Endothelial cell of umbilical vein (primary cell): Measurements from ENCODE around the gene AGK. TPM values are rescaled to one million over a fixed set of nuclear protein-coding genes. Genes with fewer than 3 reads are reported as not detected.

Experiments used
- BruUV-seq: library from RNA; stranded (reverse); fragments of 400-500 nt; replicated peaks from 2 replicates; lab custom pipeline; 2021; lab: Mats Ljungman, UMichigan
- CTCF ChIA-PET: fragments of 300-600, 350-600 bp; sonication (Branson Sonifier 250); formaldehyde crosslinking; loops from one replicate; lab custom pipeline; 2021; ENCODE audit warnings: antibody characterized with exemption, inconsistent platforms; lab: Charles Lee
- POLR2A ChIA-PET: fragments of 300-600, 350-600 bp; sonication (Branson Sonifier 250); formaldehyde crosslinking; loops from one replicate; lab custom pipeline; 2021; ENCODE audit warnings: antibody characterized with exemption, inconsistent platforms; lab: Charles Lee
- DNase-seq: peaks from one replicate; pipeline ENCODE4 v3.0.0-alpha.2; 2011; ENCODE audit warnings: low read depth, low spot score
- FAIRE-seq: peaks from 2 replicates; lab custom pipeline; 2011; peaks lifted over from hg19 to GRCh38; lab: Jason Lieb, UNC
- H2AFZ ChIP-seq: 2 replicates; pipeline ENCODE4 v1.6.0; 2012; ENCODE audit warnings: low read depth, low read length, control low read depth, inconsistent platforms
- H3K27ac ChIP-seq: 2 replicates; pipeline ENCODE4 v1.5.1; 2011; ENCODE audit warnings: low read depth, mild to moderate bottlenecking, control low read depth, low read length, moderate library complexity; ENCODE audit not compliant: insufficient read depth
- H3K27me3 ChIP-seq, 2 experiments: 2 replicates each; pipeline versions ENCODE4 v1.6.0 to v1.6.1; 2011; ENCODE audit warnings: low read length in 2 of 2, mixed read lengths in 1 of 2; ENCODE audit not compliant: control insufficient read depth in 2 of 2, insufficient read depth in 2 of 2
- H3K36me3 ChIP-seq, 2 experiments: 2 replicates in 1 of 2; 3 replicates in 1 of 2; pipeline ENCODE4 v1.5.1; 2011; ENCODE audit warnings: low read length in 2 of 2, mild to moderate bottlenecking in 1 of 2, moderate library complexity in 1 of 2; ENCODE audit not compliant: control insufficient read depth in 2 of 2, insufficient read depth in 2 of 2; ENCODE audit errors: extremely low read depth in 1 of 2
- H3K4me1 ChIP-seq: 3 replicates; pipeline ENCODE4 v1.5.1; 2011; ENCODE audit warnings: mild to moderate bottlenecking, low read length; ENCODE audit not compliant: control insufficient read depth, insufficient read depth; ENCODE audit errors: extremely low read depth
- H3K4me2 ChIP-seq: 2 replicates; pipeline ENCODE4 v1.6.1; 2011; ENCODE audit warnings: low read length, control low read depth, mixed read lengths; ENCODE audit not compliant: insufficient read depth
- H3K4me3 ChIP-seq, 3 experiments: fragments of 200-600 bp in 1 of 3; sonication (generic), shearing (Covaris generic) in 1 of 3; replicated peaks in 1 of 3; 2 replicates each; pipeline ENCODE4 v1.5.1; 2011 to 2016; ENCODE audit warnings: control low read depth in 3 of 3, low read length in 3 of 3, mild to moderate bottlenecking in 2 of 3, inconsistent platforms in 1 of 3, low read depth in 1 of 3, moderate library complexity in 1 of 3; ENCODE audit not compliant: insufficient read depth in 1 of 3
- H3K79me2 ChIP-seq: 2 replicates; pipeline ENCODE4 v1.6.0; 2012; ENCODE audit warnings: low read length, inconsistent platforms; ENCODE audit not compliant: control insufficient read depth, insufficient read depth
- H3K9ac ChIP-seq: replicated peaks from 2 replicates; pipeline ENCODE3; 2011; ENCODE audit warnings: low read length, control low read depth; ENCODE audit not compliant: insufficient read depth; ENCODE audit errors: extremely low read depth
- H3K9me1 ChIP-seq: replicated peaks from 3 replicates; pipeline ENCODE4 v1.6.0; 2011; ENCODE audit warnings: mild to moderate bottlenecking, low read length; ENCODE audit not compliant: control insufficient read depth, insufficient read depth; ENCODE audit errors: extremely low read depth
- H3K9me3 ChIP-seq: replicated peaks from 2 replicates; pipeline ENCODE4 v1.5.1; 2012; ENCODE audit warnings: low read length, inconsistent platforms; ENCODE audit not compliant: control insufficient read depth, insufficient read depth
- H4K20me1 ChIP-seq: replicated peaks from 2 replicates; pipeline ENCODE3; 2011; ENCODE audit warnings: mild to moderate bottlenecking, low read length; ENCODE audit not compliant: control insufficient read depth, insufficient read depth; ENCODE audit errors: extremely low read depth
- CTCF ChIP-seq, 2 donors: IDR thresholded peaks; 1 replicate in 1 of 2; 2 replicates in 1 of 2; pipeline ENCODE4 v1.5.1; 2011; ENCODE audit warnings: low read length in 2 of 2, mild to moderate bottlenecking in 2 of 2, moderate library complexity in 2 of 2, control low read depth in 1 of 2, inconsistent platforms in 1 of 2, low read depth in 1 of 2; ENCODE audit not compliant: insufficient read depth in 1 of 2; ENCODE audit errors: extremely low read depth in 1 of 2
- EZH2 ChIP-seq: IDR thresholded peaks from 2 replicates; pipeline ENCODE4 v1.6.1; 2012; ENCODE audit warnings: borderline replicate concordance, low read depth, mild to moderate bottlenecking, moderate library complexity, low read length, inconsistent platforms; ENCODE audit not compliant: severe bottlenecking
- FOS ChIP-seq: IDR thresholded peaks from 2 replicates; pipeline ENCODE4 v1.6.1; 2011; ENCODE audit warnings: mild to moderate bottlenecking, low read length, moderate library complexity, borderline replicate concordance; ENCODE audit not compliant: insufficient read depth
- GATA2 ChIP-seq: IDR thresholded peaks from 2 replicates; pipeline ENCODE4 v1.7.0; 2011; ENCODE audit warnings: low read depth, mild to moderate bottlenecking, moderate library complexity, mixed read lengths, low read length; ENCODE audit not compliant: insufficient read length, insufficient read depth
- JUN ChIP-seq: IDR thresholded peaks from 2 replicates; pipeline ENCODE4 v1.6.1; 2011; ENCODE audit warnings: borderline replicate concordance, low read depth; ENCODE audit not compliant: insufficient read length, insufficient read depth
- MAX ChIP-seq: IDR thresholded peaks from 2 replicates; pipeline ENCODE4 v1.6.1; 2011; ENCODE audit not compliant: insufficient read depth, insufficient read length
- MYC ChIP-seq: IDR thresholded peaks from one replicate; pipeline ENCODE4 v1.6.1; 2011; ENCODE audit warnings: mild to moderate bottlenecking, low read depth, low read length
- POLR2A ChIP-seq: IDR thresholded peaks from 2 replicates; pipeline ENCODE4 v1.6.1; 2012; ENCODE audit warnings: low read depth, mild to moderate bottlenecking, control low read depth, low read length
- POLR2AphosphoS5 ChIP-seq: IDR thresholded peaks from 2 replicates; pipeline ENCODE4 v1.6.1; 2012; ENCODE audit warnings: low read depth, mild to moderate bottlenecking, control low read depth, low read length, moderate library complexity; ENCODE audit not compliant: insufficient read depth
- dilution Hi-C: fragments of 300-500 bp; cut with MboI; formaldehyde crosslinking; loops from one replicate; pipeline ENCODE4 v1.15.0; 2019; ENCODE audit warnings: low sequenced_read_pairs; ENCODE audit not compliant: extremely low pct_ligation_motif_present
- intact Hi-C: fragments of 100-400 bp; cut with micrococcal nuclease; formaldehyde crosslinking; loops from one replicate; pipeline ENCODE4 v1.10.0; 2022
- polyA plus RNA-seq, 4 experiments: library from polyadenylated mRNA; depleted of rRNA in 3 of 4; stranded (reverse) in 3 of 4; unstranded in 1 of 4; fragments of >200 nt; gene quantifications; 2 replicates each; pipeline versions ENCODE4 v1.2.1 to v1.2.3, GENCODE V29; 2011 to 2012; ENCODE audit warnings: missing spikeins in 1 of 4
- total RNA-seq: library from RNA; stranded (reverse); gene quantifications from 2 replicates; pipeline ENCODE4 v1.2.3, GENCODE V29; 2021

Gene AGK
- total and polyA plus RNA-seq, 2 donors (not counting 3 experiments of a cell fraction or from before 2014, with no cell fraction given) = 23.6 to 34.3 TPM

DNA sequence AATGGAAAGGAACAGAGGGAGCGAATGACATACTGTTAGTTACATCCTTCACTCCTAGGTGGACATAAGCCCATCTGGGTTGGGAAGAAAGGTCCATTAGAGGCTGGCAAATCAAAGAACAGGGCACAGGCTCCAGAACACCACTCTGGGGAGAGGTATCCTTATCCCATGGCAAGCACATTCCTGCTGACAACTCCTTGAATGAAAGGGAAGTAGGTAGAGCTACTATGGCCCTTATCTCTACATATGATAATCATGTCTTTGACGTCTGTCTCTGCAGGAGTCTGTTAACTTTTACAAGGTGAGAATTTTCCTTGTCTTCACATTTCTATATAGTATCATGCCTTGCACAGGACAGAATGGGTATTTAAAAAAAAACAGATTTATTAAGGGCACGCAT lies 140.3 kb downstream of the AGK start:
- Histone ChIP-seq H2AFZ (no peak overlapping the region), H3K9me1 (no peaks in the 10 kb centered on the region), H3K27me3 (no peaks in the 10 kb centered on the region), H3K9ac (no peak overlapping the region), H3K4me2 (no peak overlapping the region), H3K9me3 (no peaks in the 10 kb centered on the region), H3K4me1 (peaks cover 5% of the 10 kb centered on the region), H3K36me3 (no peaks in the 10 kb centered on the region), H3K79me2 (peaks cover 26% of the 10 kb centered on the region), H4K20me1 (peaks cover 2% of the 10 kb centered on the region), H3K27ac (no peak overlapping the region), H3K4me3 (no peak overlapping the region)
- CTCF ChIA-PET = no interaction called here
- no TSS peak for BruUV-seq
- TF ChIP-seq POLR2A (no peak), MYC (no peak), CTCF (IDR thresholded peaks at IDR 0.05; ENCODE audit: extremely low read depth in 1 of 2, insufficient read depth in 1 of 2, low read depth in 1 of 2, low read length in 2 of 2) (no peak), POLR2AphosphoS5 (no peak), JUN (no peak), EZH2 (no peak), FOS (no peak), GATA2 (no peak), MAX (no peak)
- dilution Hi-C loops (no loop called here), intact Hi-C loops (no loop called here)
- FAIRE-seq (no peak), DNase-seq (no peak)
- POLR2A ChIA-PET = no interaction called here
